SK-N-SH treated with all-trans-retinoic acid at 6 μM for 48 hours (cell line): Measurements from ENCODE around the gene ADAMTS9.

Experiments
- ATAC-seq: fragments of 200-7000 bp; cut with Tn5 transposase; 3 replicates; pipeline ENCODE4 v1.9.1; 2020; ENCODE audit warnings: mild to moderate bottlenecking, moderate library complexity
- BACH2 ChIP-seq: fragments of 250-450 bp; sonication (Bioruptor Pico); IDR thresholded peaks from 2 replicates; pipeline ENCODE4 v1.9.0; 2021; ENCODE audit warnings: mild to moderate bottlenecking, borderline replicate concordance
- ESRRG ChIP-seq: fragments of 250-450 bp; sonication (Bioruptor Pico); IDR thresholded peaks from 2 replicates; pipeline ENCODE4 v1.6.1; 2021; ENCODE audit warnings: mild to moderate bottlenecking
- OSR1 ChIP-seq: fragments of 250-450 bp; sonication (Bioruptor Pico); IDR thresholded peaks from 2 replicates; pipeline ENCODE4 v1.8.0; 2022; ENCODE audit warnings: moderate library complexity, mild to moderate bottlenecking, inconsistent platforms
- PATZ1 ChIP-seq: fragments of 250-450 bp; sonication (Bioruptor Pico); IDR thresholded peaks from 2 replicates; pipeline ENCODE4 v1.8.0; 2020; ENCODE audit warnings: mild to moderate bottlenecking, moderate library complexity, borderline replicate concordance
- PPARA ChIP-seq: fragments of 250-450 bp; sonication (Bioruptor Pico); IDR thresholded peaks from 2 replicates; pipeline ENCODE4 v1.5.0; 2020; ENCODE audit warnings: mild to moderate bottlenecking, borderline replicate concordance
- TOX ChIP-seq: fragments of 250-450 bp; sonication (Bioruptor Pico); IDR thresholded peaks from 2 replicates; pipeline ENCODE4 v1.8.0; 2021; ENCODE audit warnings: mild to moderate bottlenecking, moderate library complexity, borderline replicate concordance
- ZNF565 ChIP-seq: fragments of 450-650 bp; formaldehyde crosslinking; conservative IDR thresholded peaks from 2 replicates; pipeline ENCODE4 v1.5.0; 2020; ENCODE audit warnings: low read depth, mild to moderate bottlenecking, moderate library complexity
- ZNF70 ChIP-seq: fragments of 450-650 bp; formaldehyde crosslinking; IDR thresholded peaks from 2 replicates; pipeline ENCODE4 v1.5.0; 2020; ENCODE audit warnings: mild to moderate bottlenecking, moderate library complexity
- ZNF8 ChIP-seq: fragments of 450-650 bp; formaldehyde crosslinking; IDR thresholded peaks from 2 replicates; pipeline ENCODE4 v1.5.0; 2020; ENCODE audit warnings: mild to moderate bottlenecking, moderate library complexity

ADAMTS9 gene

DNA sequence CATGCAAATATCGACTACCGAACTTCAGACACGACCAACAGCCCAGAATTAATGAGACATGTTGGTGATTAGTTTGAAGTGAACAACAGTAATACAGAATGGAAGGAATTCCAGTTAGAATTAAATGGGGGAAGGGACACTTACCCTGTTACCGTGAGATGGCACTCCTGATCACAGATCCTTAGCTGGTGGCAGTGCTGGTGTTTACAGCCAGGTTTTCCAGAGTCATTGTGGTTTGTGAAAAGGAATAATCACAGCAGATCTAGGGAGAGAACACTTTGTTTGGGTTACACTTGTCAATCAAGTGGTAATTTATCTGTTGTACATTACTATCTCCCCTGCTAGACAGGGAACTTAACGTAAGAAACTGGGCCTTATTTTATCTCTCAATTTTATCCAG lies 217.4 kb downstream of the ADAMTS9 start:
- TF ChIP-seq BACH2 (CRISPR knock-in tag) (no peak), PATZ1 (CRISPR knock-in tag) (no peak), ZNF565 (CRISPR knock-in tag) (no peak)
- no peak for ATAC-seq

GRCh38 chr3:64467255-64467944 lies 220.4 kb downstream of the ADAMTS9 start:
- TF ChIP-seq ESRRG (CRISPR knock-in tag) (no peak), OSR1 (CRISPR knock-in tag) (no peak), ZNF70 (no peak), TOX (CRISPR knock-in tag) (no peak), PPARA (CRISPR knock-in tag) (no peak), ZNF8 (CRISPR knock-in tag) (no peak)
- no peak for ATAC-seq
